HG03103 (cell line): ENCODE data around the gene SYF2.

Experiments
- ATAC-seq: cut with Tn5 transposase; IDR thresholded peaks from one replicate; pipeline ENCODE4 v1.9.1; 2021; ENCODE audit warnings: low read depth; ENCODE audit not compliant: unreplicated experiment

The SYF2 gene

GRCh38 chr1:25186161-25187007 lies 45.9 kb downstream of the SYF2 start:
- ATAC-seq: no peak

DNA sequence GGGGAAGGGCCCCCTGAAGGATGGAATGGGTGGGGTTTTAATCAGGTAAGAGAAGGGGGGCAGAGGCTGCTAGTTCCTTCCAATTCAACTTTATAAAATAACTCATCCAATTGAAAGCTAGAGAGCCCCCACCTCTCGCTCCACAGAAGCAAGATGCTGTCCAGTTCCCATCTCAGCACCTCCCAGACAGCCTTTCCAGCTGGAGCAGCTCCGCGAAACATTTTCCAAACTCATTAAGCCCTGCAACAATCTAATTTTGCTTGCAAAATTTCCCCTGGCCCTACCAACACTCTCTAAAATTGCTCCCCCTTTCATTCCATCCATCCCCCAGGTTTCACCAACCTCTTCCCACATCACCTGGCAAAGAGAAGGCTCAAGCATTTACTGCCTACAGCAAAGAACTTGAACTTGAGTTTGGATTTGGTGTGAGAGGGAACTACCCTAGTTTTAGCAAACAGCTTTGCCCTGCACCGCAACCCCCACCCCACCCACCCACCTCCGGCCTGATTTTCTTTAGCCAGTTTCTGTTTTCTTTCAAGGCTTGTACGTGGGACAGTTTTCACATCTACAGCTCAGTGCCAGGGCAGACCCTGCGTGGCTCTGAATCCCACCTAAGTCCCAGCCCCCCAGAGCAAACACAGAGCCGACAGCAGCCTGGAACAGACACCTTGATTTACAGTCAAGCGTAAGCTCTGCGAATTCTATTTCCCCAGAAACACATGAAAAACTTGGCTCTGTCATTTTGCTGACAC lies 46.7 kb downstream of the SYF2 start:
- no peak for ATAC-seq

GRCh38 chr1:25184001-25184762 lies 48.1 kb downstream of the SYF2 start:
- no peak for ATAC-seq

DNA sequence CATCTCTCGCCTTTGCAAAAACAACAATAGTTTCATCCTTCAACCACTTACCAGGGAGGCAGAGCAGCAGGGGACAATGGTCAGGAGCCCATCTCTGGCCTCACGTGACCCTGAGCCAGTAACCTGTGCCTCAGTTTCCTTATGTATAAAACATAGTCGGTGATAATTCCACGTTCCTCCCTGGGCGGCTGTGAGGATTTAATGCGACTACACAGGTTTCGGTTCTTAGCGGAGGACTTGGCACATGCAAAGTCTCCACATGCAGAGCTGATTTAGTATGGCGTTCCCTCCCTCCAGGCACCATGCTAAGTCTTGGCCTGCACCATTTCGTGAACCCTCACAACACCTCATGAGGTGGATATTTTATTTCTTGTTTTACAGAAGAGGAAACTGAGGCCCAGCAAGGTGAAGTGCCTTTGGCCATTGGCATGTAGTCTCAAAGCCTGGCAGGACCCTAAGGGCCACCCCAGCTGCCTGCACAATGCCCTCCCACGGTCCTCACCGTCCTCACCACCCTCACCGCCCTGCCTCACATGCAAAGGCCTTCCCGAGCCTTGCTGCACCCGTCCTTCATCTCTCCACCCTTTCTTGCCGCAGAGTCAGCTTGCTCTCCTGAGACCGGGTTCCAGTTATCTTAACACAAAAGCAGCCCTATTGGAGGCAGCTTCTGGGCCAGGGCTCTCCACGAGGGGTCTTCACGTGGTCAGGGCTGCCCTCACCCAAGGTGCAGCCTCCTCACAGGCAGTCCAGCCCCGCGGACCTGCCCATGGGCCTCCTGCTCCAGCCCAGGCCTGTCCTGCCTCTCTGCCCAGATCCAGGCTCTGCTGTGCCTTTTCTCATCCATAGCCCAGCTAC lies 48.9 kb downstream of the SYF2 start:
- ATAC-seq: no peak

DNA sequence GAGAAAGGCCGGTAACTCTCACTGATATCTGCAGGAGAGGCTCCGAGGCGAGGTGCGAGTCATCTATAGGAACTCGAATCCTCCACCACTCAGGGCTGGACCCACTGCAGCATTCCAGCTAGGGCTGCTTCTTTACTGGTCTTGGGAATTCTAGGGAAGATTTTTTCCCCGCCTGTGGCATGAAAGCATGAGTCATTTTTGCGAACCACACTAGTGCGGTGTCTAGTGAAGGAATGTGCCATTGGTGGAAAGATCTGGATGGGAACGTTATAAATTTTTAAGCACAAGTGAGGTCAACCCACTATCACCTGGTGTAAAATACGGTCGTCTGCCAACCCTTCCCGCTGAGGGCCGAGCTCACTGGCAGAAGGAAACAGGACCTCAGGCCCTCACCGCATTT lies 49.7 kb downstream of the SYF2 start:
- ATAC-seq: no peak

DNA sequence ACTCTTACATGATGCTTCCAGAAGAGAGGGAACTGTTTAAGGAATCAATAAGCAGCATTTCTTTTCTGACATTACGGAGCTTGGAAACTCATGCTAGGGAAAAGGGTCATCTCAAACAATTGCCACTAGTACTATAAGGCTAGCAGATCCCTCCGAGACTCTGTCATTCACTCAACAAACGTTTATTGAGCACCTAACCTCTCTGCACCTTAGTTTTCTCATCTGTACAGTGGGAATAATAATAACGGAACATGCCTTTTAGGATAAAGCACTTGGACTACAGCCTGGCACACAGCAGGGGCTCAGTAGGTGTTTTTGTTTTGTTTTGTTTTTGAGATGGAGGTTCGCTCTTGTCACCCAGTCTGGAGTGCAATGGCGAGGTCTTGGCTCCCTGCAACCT lies 51.3 kb downstream of the SYF2 start:
- no peak for ATAC-seq

DNA sequence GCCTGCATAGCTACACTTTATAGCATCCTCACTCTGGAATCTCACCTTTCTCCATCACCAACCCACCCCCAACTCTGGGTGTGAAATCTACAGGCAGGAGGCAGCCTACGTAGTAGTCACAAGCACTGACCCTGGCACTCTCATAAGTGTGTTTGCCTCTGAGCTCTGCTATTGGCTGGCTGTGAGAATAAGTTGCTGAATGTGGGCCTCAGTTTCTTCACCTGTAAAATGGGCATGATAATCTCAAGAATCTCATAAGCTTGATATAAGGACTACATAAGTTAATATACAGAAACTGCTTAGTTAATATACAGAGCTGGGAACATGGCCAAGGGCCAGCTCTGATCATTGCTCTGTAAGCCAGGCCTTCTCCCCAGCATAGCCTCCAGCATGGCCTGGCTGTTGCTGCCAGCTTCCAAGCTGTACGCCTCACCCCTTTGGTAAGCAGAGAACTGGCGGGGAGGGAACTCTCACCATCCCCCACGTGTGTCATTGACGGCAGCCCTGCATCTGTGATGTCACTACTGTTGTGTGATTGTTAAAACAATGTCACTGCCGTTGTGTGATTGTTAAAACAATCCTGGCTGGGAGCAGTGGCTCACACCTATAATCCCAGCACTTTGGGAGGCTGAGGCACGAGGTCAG lies 53.3 kb downstream of the SYF2 start:
- no peak for ATAC-seq

- no peak for ATAC-seq
These were observed 57.3 kb downstream of the SYF2 start for GRCh38 chr1:25174730-25175612.

GRCh38 chr1:25174363-25174729 lies 58.0 kb downstream of the SYF2 start:
- ATAC-seq: no peak

- ATAC-seq: no peak
These were observed 58.4 kb downstream of the SYF2 start for GRCh38 chr1:25173809-25174340.
